Measurements from ENCODE around the gene CHPT1. TPM values are rescaled to one million over a fixed set of nuclear protein-coding genes. Genes with fewer than 3 reads are reported as not detected.
A peak's percentile ranks its signal among the peaks of the same experiment; 100 is the strongest.

Gene CHPT1
- total RNA-seq, 1 donor = 24.6 TPM

DNA sequence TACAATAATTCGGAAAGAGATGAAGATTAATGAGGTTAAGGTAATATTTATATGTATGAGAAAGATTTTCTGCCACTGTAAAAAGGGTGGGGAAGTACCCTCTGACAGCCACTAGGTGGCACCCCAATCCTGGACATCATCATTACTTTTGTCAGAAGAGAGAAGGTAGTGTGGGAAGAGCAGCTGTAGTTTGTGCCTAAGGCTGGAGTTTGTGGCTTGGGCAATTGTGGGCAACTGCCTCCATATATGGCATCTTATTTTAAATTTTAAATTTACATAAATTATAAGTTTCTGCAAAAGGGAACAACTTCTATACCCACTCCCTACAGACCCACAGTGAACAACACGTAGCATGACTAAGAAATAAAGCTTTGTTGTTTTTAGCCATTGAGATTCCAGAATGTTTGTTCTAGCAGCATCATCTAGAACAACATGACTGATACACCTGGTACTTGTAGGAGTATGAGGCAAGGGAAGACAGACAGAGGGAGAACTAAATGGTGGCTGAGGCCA lies 76.3 kb downstream of the CHPT1 start:
- no peak overlapping the region for H3K27ac ChIP-seq (ENCODE audit: low read depth, low read length)
- no peak overlapping the region for H3K4me3 ChIP-seq (ENCODE audit: insufficient read depth, low read length)
- no peak overlapping the region for H2AFZ ChIP-seq (ENCODE audit: low read length)
- H3K9me3 ChIP-seq (ENCODE audit: low read depth, low read length) = no peaks in the 10 kb centered on the region
- H3K27me3 ChIP-seq (ENCODE audit: insufficient read depth, low read length) = no peaks in the 10 kb centered on the region
- H3K36me3 ChIP-seq (ENCODE audit: insufficient read depth, low read length) = peaks cover 15% of the 10 kb centered on the region
- no peaks in the 10 kb centered on the region for H3K4me1 ChIP-seq (ENCODE audit: insufficient read depth, low read length)
- no peak overlapping the region for H3K4me2 ChIP-seq (ENCODE audit: insufficient read depth, low read length)
- no peaks in the 10 kb centered on the region for H3K79me2 ChIP-seq (ENCODE audit: insufficient read depth, low read length)
- peaks cover 4% of the 10 kb centered on the region for H4K20me1 ChIP-seq (ENCODE audit: insufficient read depth, low read length)
- peak; percentile 78 for DNase-seq (ENCODE audit: insufficient read length, low spot score, missing footprints)
- TF ChIP-seq, protein P1, sequence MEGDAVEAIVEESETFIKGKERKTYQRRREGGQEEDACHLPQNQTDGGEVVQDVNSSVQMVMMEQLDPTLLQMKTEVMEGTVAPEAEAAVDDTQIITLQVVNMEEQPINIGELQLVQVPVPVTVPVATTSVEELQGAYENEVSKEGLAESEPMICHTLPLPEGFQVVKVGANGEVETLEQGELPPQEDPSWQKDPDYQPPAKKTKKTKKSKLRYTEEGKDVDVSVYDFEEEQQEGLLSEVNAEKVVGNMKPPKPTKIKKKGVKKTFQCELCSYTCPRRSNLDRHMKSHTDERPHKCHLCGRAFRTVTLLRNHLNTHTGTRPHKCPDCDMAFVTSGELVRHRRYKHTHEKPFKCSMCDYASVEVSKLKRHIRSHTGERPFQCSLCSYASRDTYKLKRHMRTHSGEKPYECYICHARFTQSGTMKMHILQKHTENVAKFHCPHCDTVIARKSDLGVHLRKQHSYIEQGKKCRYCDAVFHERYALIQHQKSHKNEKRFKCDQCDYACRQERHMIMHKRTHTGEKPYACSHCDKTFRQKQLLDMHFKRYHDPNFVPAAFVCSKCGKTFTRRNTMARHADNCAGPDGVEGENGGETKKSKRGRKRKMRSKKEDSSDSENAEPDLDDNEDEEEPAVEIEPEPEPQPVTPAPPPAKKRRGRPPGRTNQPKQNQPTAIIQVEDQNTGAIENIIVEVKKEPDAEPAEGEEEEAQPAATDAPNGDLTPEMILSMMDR (IDR thresholded peaks at IDR 0.05; ENCODE audit: extremely low read depth, low read depth, low read length) = peak; percentile 92

DNA sequence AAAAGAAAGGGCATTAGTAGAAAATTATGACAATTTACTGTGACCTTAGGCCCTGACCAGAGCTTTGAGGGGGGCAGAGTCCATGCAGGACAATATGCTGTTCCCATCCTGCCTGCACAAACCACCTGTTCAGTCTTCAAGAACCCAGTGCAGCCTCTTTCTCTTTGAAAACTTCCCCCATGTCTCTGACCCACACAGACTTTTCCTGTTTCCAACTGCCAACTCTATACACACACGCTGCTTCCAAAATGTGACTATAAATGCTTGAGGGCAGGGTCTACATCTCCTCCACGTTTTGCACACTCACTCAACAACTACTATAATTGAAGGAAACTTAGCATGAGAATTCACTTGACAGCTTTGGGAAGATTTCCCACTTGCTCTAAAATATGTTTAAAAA lies 78.4 kb downstream of the CHPT1 start:
- H2AFZ ChIP-seq (ENCODE audit: low read length) = no peak overlapping the region
- H3K4me3 ChIP-seq (ENCODE audit: insufficient read depth, low read length) = no peak overlapping the region
- H3K27me3 ChIP-seq (ENCODE audit: insufficient read depth, low read length) = no peaks in the 10 kb centered on the region
- TF ChIP-seq, protein P1 (IDR thresholded peaks at IDR 0.05; ENCODE audit: extremely low read depth, low read depth, low read length) = no peak
- H4K20me1 ChIP-seq (ENCODE audit: insufficient read depth, low read length) = peaks cover 4% of the 10 kb centered on the region
- H3K9me3 ChIP-seq (ENCODE audit: low read depth, low read length) = no peaks in the 10 kb centered on the region
- no peaks in the 10 kb centered on the region for H3K4me1 ChIP-seq (ENCODE audit: insufficient read depth, low read length)
- DNase-seq (ENCODE audit: insufficient read length, low spot score, missing footprints) = no peak
- peaks cover 10% of the 10 kb centered on the region for H3K36me3 ChIP-seq (ENCODE audit: insufficient read depth, low read length)
- H3K27ac ChIP-seq (ENCODE audit: low read depth, low read length) = no peak overlapping the region
- H3K4me2 ChIP-seq (ENCODE audit: insufficient read depth, low read length) = no peak overlapping the region
- H3K79me2 ChIP-seq (ENCODE audit: insufficient read depth, low read length) = no peaks in the 10 kb centered on the region

DNA sequence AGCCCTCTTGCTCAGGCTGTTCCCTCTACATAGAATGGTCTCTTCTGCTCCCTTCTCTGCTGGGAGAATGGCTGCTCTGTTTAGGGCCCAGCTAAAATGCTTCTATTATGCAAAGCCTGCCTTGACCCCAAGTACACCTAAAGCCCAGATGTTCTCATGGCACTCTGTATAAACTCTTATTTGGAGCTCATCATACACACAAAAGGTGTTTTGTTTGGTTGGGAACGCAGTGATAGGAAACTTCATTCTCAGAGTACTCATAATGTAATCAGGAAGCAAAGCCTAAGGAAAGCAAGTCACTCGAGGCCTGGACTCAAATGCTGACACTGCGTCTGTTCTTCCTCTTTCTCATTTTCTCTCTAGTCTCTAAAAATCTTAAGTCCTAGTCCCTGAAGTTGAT lies 80.0 kb downstream of the CHPT1 start:
- H3K4me3 ChIP-seq (ENCODE audit: insufficient read depth, low read length) = no peak overlapping the region
- peaks cover 7% of the 10 kb centered on the region for H3K4me1 ChIP-seq (ENCODE audit: insufficient read depth, low read length)

DNA sequence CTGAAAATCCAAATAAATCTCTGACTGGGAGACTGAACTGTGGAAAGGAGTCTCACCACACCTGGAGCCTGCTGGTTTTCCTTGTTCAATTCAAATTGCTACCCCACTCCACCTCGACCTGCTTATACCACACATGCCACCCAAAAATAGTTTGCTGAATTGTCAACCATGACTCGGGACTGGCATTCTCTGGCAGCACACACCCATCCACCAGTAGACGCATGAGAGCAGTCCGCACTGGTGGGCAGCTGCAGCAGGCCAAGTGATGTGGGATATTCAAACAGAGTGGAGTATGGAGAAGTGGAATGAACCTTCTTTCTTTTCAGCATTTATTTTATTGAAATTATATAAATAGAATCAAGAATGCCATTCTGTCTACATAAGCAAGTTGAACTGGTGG lies 80.5 kb downstream of the CHPT1 start:
- no peak for DNase-seq (ENCODE audit: insufficient read length, low spot score, missing footprints)
- TF ChIP-seq, protein P1 (IDR thresholded peaks at IDR 0.05; ENCODE audit: extremely low read depth, low read depth, low read length) = no peak

More for the DNA sequence above, 80.0 kb downstream of the CHPT1 start:
- Histone ChIP-seq H3K36me3 (ENCODE audit: insufficient read depth, low read length) (peaks cover 10% of the 10 kb centered on the region), H3K27ac (ENCODE audit: low read depth, low read length) (no peak overlapping the region), H4K20me1 (ENCODE audit: insufficient read depth, low read length) (peaks cover 4% of the 10 kb centered on the region), H3K27me3 (ENCODE audit: insufficient read depth, low read length) (no peaks in the 10 kb centered on the region), H3K9me3 (ENCODE audit: low read depth, low read length) (no peaks in the 10 kb centered on the region), H3K79me2 (ENCODE audit: insufficient read depth, low read length) (no peaks in the 10 kb centered on the region), H2AFZ (ENCODE audit: low read length) (no peak overlapping the region), H3K4me2 (ENCODE audit: insufficient read depth, low read length) (no peak overlapping the region)
- TF ChIP-seq, protein P1 (IDR thresholded peaks at IDR 0.05; ENCODE audit: extremely low read depth, low read depth, low read length) = no peak
- no peak for DNase-seq (ENCODE audit: insufficient read length, low spot score, missing footprints)

More for the DNA sequence above, 80.5 kb downstream of the CHPT1 start:
- Histone ChIP-seq H3K4me1 (ENCODE audit: insufficient read depth, low read length) (peaks cover 12% of the 10 kb centered on the region), H2AFZ (ENCODE audit: low read length) (no peak overlapping the region), H3K27me3 (ENCODE audit: insufficient read depth, low read length) (no peaks in the 10 kb centered on the region), H3K79me2 (ENCODE audit: insufficient read depth, low read length) (no peaks in the 10 kb centered on the region), H3K4me2 (ENCODE audit: insufficient read depth, low read length) (no peak overlapping the region), H3K36me3 (ENCODE audit: insufficient read depth, low read length) (peaks cover 10% of the 10 kb centered on the region), H3K27ac (ENCODE audit: low read depth, low read length) (no peak overlapping the region), H4K20me1 (ENCODE audit: insufficient read depth, low read length) (peaks cover 4% of the 10 kb centered on the region), H3K4me3 (ENCODE audit: insufficient read depth, low read length) (no peak overlapping the region), H3K9me3 (ENCODE audit: low read depth, low read length) (no peaks in the 10 kb centered on the region)

Small RNA genes within 50 kb of the gene (small RNA-seq; reads per million reads assigned to genes)
- gene RNU6-101P (not detected), gene RNY1P16 (not detected)

Other genes with a start within 250 kb of the CHPT1 start
- not detected in 2 replicates for gene SPIC, start 222.3 kb upstream of the CHPT1 start, total RNA-seq
- not detected in 2 replicates for gene MYBPC1, start 102.7 kb upstream of the CHPT1 start, total RNA-seq
- gene SYCP3, start 41.8 kb downstream of the CHPT1 start, total RNA-seq = 0.72 and 0.88 TPM in 2 replicates
- gene GNPTAB, start 133.3 kb downstream of the CHPT1 start, total RNA-seq = 93.0 and 93.1 TPM in 2 replicates
- gene DRAM1, start 179.9 kb downstream of the CHPT1 start, total RNA-seq = 141 and 150 TPM in 2 replicates

All from osteoblast (primary cell).